Activated T-cell treated with anti-CD3 and anti-CD28 coated beads for 1 hour (primary cell): ENCODE measurements around the gene IGFL4.

Experiments
- DNase-seq: peaks from one replicate; pipeline ENCODE4 v3.0.0-alpha.2; 2020; ENCODE audit warnings: low read depth

The IGFL4 gene

DNA sequence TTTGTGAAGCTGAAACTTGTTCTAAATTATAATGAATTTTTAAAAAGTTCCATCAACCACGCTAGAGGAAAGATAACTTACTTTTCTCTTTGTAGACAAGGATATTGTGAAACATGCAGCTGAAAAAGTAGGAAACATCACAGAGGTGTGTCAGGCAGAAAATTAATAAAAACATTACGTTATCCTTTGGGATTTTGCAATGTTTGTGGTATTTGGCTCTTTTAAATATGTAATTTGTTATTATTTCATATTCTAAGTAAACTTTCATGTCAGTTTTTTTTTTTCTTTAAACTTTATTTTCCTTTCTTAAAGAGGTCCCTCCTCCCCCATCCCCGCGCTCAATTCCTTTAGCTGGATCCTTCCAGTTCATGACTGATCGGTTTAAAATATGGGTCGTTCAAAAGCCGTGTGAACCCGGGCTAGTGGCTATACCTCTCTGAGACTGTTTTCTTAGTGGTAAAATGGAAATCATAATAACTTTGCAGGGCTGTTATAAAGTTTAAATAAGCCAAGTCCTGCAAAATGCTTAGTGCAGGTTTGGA lies 46.3 kb downstream of the IGFL4 start:
- no peak for DNase-seq

DNA sequence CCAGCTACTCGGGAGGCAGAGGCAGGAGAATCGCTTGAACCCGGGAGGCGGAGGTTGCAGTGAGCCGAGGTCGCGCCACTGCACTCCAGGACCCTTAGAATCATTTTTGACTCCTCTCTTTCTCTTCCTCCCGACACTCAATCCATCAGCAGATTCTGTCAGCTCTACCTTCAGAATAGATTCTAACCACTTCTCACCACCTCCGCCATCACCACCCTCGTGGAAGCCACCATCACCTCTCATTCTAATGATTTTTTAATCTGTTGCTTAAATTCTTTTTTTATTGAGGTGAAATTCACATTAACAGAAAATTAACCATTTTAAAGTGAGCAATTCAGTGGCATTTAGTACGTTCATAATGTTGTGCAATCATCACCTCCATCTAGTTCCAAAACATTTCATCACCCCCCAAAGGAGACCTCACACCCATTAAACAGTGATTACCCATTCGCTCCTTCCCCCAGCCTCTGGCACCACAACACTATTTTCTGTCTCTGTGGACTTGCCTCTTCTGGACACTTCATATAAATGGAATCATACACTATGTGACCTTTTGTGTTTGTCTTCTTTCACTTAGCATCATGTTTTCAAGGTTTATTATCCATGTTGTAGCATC lies 50.6 kb downstream of the IGFL4 start:
- no peak for DNase-seq
